ENCODE data around the gene OR7A5. TPM values are rescaled to one million over a fixed set of nuclear protein-coding genes. Genes with fewer than 3 reads are reported as not detected.

Gene OR7A5
- polyA plus RNA-seq, 1 of the 3 experiments (the other 2 are of a cell fraction) = not detected

DNA sequence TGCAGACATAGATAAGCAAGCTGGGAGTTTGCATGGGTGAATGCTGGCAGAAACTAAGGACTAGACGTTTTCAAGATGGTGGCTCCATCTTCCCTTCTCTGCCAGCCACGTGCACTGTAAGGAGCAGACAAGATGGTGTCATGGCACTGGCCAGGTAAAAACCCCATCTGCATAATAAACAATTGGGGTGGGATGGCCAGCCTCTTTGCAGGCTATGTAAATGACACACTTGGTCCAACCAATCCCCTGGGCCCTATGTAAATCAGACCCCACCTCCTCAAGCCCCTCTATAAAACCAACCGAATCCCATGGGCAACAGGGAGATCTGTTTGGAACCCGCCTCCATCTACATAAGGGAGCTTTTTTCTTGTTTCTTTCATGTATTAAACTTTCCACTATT, 2.4 kb upstream of the OR7A5 start:
- H3K36me3 ChIP-seq (replicated peaks in 1 of 2; ENCODE audit: control insufficient read depth in 1 of 2, insufficient read depth in 2 of 2, low read length in 1 of 2) = no peaks in the 10 kb centered on the region
- H3K27me3 ChIP-seq (ENCODE audit: insufficient read depth) = peaks cover 20% of the 10 kb centered on the region; the same call in 1 of the 2 replicates
- H3K9ac ChIP-seq = no peak overlapping the region
- H3F3A ChIP-seq (replicated peaks; ENCODE audit: insufficient read depth) = no peaks in the 10 kb centered on the region
- H3K4me1 ChIP-seq (ENCODE audit: control insufficient read depth in 1 of 2, insufficient read depth in 2 of 2, low read depth in 1 of 2, low read length in 1 of 2) = no peaks in the 10 kb centered on the region
- H3K9me2 ChIP-seq = no peaks in the 10 kb centered on the region
- H2AFZ ChIP-seq (ENCODE audit: low read depth) = no peak overlapping the region
- no peak overlapping the region for H3K4me3 ChIP-seq (ENCODE audit: low read depth in 2 of 2, low read length in 1 of 2)
- H3K27ac ChIP-seq (ENCODE audit: low read depth in 2 of 2, low read length in 1 of 2) = no peak overlapping the region
- H3K4me2 ChIP-seq = no peak overlapping the region
- CTCF ChIA-PET = no interaction called here
- no peaks in the 10 kb centered on the region for H3K79me2 ChIP-seq (ENCODE audit: insufficient read depth)
- DNase-seq = no peak
- TF ChIP-seq, protein P1, sequence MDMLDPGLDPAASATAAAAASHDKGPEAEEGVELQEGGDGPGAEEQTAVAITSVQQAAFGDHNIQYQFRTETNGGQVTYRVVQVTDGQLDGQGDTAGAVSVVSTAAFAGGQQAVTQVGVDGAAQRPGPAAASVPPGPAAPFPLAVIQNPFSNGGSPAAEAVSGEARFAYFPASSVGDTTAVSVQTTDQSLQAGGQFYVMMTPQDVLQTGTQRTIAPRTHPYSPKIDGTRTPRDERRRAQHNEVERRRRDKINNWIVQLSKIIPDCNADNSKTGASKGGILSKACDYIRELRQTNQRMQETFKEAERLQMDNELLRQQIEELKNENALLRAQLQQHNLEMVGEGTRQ (IDR thresholded peaks at IDR 0.05; ENCODE audit: borderline replicate concordance, low read depth, low read length) = no peak
- TF ChIP-seq, protein P2, sequence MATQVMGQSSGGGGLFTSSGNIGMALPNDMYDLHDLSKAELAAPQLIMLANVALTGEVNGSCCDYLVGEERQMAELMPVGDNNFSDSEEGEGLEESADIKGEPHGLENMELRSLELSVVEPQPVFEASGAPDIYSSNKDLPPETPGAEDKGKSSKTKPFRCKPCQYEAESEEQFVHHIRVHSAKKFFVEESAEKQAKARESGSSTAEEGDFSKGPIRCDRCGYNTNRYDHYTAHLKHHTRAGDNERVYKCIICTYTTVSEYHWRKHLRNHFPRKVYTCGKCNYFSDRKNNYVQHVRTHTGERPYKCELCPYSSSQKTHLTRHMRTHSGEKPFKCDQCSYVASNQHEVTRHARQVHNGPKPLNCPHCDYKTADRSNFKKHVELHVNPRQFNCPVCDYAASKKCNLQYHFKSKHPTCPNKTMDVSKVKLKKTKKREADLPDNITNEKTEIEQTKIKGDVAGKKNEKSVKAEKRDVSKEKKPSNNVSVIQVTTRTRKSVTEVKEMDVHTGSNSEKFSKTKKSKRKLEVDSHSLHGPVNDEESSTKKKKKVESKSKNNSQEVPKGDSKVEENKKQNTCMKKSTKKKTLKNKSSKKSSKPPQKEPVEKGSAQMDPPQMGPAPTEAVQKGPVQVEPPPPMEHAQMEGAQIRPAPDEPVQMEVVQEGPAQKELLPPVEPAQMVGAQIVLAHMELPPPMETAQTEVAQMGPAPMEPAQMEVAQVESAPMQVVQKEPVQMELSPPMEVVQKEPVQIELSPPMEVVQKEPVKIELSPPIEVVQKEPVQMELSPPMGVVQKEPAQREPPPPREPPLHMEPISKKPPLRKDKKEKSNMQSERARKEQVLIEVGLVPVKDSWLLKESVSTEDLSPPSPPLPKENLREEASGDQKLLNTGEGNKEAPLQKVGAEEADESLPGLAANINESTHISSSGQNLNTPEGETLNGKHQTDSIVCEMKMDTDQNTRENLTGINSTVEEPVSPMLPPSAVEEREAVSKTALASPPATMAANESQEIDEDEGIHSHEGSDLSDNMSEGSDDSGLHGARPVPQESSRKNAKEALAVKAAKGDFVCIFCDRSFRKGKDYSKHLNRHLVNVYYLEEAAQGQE (IDR thresholded peaks at IDR 0.05; ENCODE audit: low read depth, low read length) = no peak
- no peak for TF ChIP-seq TAF1 (IDR thresholded peaks at IDR 0.05; ENCODE audit: borderline replicate concordance, low read depth, low read length)
- no peak for TF ChIP-seq NRF1 (IDR thresholded peaks at IDR 0.05; ENCODE audit: low read depth, low read length)
- TF ChIP-seq POLR2AphosphoS5 (IDR thresholded peaks at IDR 0.05; ENCODE audit: low read depth, low read length) = no peak
- TF ChIP-seq EZH2phosphoT487 (IDR thresholded peaks at IDR 0.05; ENCODE audit: borderline replicate concordance, low read depth) = no peak
- TF ChIP-seq NFIC (IDR thresholded peaks at IDR 0.05; ENCODE audit: borderline replicate concordance) = no peak
- TF ChIP-seq, protein P3, sequence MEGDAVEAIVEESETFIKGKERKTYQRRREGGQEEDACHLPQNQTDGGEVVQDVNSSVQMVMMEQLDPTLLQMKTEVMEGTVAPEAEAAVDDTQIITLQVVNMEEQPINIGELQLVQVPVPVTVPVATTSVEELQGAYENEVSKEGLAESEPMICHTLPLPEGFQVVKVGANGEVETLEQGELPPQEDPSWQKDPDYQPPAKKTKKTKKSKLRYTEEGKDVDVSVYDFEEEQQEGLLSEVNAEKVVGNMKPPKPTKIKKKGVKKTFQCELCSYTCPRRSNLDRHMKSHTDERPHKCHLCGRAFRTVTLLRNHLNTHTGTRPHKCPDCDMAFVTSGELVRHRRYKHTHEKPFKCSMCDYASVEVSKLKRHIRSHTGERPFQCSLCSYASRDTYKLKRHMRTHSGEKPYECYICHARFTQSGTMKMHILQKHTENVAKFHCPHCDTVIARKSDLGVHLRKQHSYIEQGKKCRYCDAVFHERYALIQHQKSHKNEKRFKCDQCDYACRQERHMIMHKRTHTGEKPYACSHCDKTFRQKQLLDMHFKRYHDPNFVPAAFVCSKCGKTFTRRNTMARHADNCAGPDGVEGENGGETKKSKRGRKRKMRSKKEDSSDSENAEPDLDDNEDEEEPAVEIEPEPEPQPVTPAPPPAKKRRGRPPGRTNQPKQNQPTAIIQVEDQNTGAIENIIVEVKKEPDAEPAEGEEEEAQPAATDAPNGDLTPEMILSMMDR (IDR thresholded peaks at IDR 0.05) = no peak
- TF ChIP-seq MXI1 (IDR thresholded peaks at IDR 0.05; ENCODE audit: low read depth, low read length) = no peak
- no peak for TF ChIP-seq YY1 (IDR thresholded peaks at IDR 0.05; ENCODE audit: low read depth)
- no peak for TF ChIP-seq RAD21 (IDR thresholded peaks at IDR 0.05; ENCODE audit: low read length)
- TF ChIP-seq GATA2 (CRISPR knock-in tag; IDR thresholded peaks at IDR 0.05) = no peak
- TF ChIP-seq MEF2A (IDR thresholded peaks at IDR 0.05; ENCODE audit: borderline replicate concordance, low read depth) = no peak
- TF ChIP-seq RXRA (IDR thresholded peaks at IDR 0.05; ENCODE audit: borderline replicate concordance, low read depth) = no peak
- TF ChIP-seq, protein P4, sequence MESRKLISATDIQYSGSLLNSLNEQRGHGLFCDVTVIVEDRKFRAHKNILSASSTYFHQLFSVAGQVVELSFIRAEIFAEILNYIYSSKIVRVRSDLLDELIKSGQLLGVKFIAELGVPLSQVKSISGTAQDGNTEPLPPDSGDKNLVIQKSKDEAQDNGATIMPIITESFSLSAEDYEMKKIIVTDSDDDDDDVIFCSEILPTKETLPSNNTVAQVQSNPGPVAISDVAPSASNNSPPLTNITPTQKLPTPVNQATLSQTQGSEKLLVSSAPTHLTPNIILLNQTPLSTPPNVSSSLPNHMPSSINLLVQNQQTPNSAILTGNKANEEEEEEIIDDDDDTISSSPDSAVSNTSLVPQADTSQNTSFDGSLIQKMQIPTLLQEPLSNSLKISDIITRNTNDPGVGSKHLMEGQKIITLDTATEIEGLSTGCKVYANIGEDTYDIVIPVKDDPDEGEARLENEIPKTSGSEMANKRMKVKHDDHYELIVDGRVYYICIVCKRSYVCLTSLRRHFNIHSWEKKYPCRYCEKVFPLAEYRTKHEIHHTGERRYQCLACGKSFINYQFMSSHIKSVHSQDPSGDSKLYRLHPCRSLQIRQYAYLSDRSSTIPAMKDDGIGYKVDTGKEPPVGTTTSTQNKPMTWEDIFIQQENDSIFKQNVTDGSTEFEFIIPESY (IDR thresholded peaks at IDR 0.05; ENCODE audit: borderline replicate concordance, low read depth) = no peak
- 3% methylated on average over 4 of the region's 4 CpGs for WGBS (ENCODE audit: low lambda C conversion rate)
- POLR2A ChIA-PET = no interaction called here
- H3K9me3 ChIP-seq = no peaks in the 10 kb centered on the region
- no peaks in the 10 kb centered on the region for H4K20me1 ChIP-seq (ENCODE audit: insufficient read depth)
